Fibroblast of mammary gland (primary cell): ENCODE results near the gene ANKRD66.

Experiments
- DNase-seq: peaks from one replicate; pipeline ENCODE4 v3.0.0-alpha.2; 2010; ENCODE audit warnings: low read depth
- H3K4me3 ChIP-seq: 2 replicates; pipeline ENCODE4 v1.5.1; 2011; ENCODE audit warnings: low read depth, mild to moderate bottlenecking, low read length, moderate library complexity; ENCODE audit not compliant: control insufficient read depth
- TF ChIP-seq, protein P1 (sequence below): conservative IDR thresholded peaks from 2 replicates; pipeline ENCODE4 v1.5.1; 2011; ENCODE audit warnings: low read depth, low read length, inconsistent platforms; ENCODE audit not compliant: control insufficient read depth, insufficient read depth

Gene ANKRD66

DNA sequence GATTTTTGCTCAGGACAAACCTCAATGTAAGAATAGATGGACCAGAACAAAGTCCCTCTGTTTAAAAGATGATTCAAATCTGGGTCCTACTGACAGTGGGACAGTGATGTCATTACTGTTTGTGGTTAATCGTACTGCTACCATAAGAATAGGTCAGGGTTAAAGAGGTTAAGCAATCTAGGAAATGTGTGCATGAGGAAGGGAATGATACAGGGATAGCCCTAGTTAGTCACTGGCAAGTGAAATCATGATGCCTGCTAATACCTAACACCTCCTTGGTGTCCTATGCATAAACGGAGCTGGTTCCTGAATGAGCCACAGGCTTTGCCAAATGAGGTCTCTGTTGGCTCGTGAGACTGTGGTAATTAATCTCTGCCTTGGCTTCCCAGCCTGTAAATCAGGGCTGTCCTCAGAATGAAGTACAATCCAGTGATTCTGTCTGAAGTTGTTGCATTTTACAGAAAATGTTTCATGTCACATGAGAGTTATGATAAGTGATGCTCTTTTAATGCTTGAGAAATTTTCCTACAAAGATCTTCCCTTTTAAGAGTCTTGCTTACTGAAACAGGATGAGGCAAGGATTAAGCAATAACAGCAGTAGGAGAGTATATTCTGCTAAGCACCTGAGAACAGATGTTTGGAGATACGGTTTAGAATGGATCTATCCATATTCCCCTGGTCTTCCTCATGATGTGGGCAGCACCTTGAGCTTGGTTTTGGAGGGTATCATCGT lies 50.3 kb downstream of the ANKRD66 start:
- TF ChIP-seq, protein P1, sequence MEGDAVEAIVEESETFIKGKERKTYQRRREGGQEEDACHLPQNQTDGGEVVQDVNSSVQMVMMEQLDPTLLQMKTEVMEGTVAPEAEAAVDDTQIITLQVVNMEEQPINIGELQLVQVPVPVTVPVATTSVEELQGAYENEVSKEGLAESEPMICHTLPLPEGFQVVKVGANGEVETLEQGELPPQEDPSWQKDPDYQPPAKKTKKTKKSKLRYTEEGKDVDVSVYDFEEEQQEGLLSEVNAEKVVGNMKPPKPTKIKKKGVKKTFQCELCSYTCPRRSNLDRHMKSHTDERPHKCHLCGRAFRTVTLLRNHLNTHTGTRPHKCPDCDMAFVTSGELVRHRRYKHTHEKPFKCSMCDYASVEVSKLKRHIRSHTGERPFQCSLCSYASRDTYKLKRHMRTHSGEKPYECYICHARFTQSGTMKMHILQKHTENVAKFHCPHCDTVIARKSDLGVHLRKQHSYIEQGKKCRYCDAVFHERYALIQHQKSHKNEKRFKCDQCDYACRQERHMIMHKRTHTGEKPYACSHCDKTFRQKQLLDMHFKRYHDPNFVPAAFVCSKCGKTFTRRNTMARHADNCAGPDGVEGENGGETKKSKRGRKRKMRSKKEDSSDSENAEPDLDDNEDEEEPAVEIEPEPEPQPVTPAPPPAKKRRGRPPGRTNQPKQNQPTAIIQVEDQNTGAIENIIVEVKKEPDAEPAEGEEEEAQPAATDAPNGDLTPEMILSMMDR: no peak
- DNase-seq: peak; percentile 13
- H3K4me3 ChIP-seq: no peak overlapping the region

DNA sequence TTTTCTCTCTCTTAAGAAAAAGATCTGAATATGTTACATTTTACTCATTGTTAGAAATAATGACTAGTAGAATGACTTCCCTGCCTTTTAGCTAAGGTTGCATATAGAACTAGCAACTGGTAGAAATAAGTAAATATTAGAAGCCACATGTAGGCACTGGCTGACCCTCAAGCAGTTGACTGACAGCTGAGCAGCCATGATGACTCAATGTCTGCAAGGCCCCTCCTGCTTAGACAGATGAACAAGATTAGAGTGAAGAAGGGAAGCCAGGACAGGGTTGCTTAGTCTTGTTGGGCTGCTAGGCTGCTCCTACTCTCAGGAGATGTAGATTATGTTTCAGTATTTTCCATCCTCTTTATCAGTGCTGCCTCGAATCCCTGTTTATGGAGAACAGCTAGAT lies 52.9 kb downstream of the ANKRD66 start:
- DNase-seq: no peak
- no peak overlapping the region for H3K4me3 ChIP-seq
- TF ChIP-seq, protein P1: no peak

- TF ChIP-seq, protein P1: no peak
- DNase-seq: no peak
- no peak overlapping the region for H3K4me3 ChIP-seq
Measured at GRCh38 chr6:46808806-46809205, 62.1 kb downstream of the ANKRD66 start.
